Measurements from ENCODE around the gene SLC9C2. TPM values are rescaled to one million over a fixed set of nuclear protein-coding genes. Genes with fewer than 3 reads are reported as not detected.
"Not testable (repeated sequence)": the region's sequence is repeated elsewhere in the genome, so short reads cannot be mapped to it uniquely, and the experiment has no call there.

Gene SLC9C2
- total RNA-seq, 1 donor from 2014 or later, result 0.26 TPM

- ATAC-seq, result no peak
- no peak for TF ChIP-seq CTCF (IDR thresholded peaks at IDR 0.05)
- no peak overlapping the region for H3K4me3 ChIP-seq
- no peaks in the 10 kb centered on the region for H3K36me3 ChIP-seq
- no peak for DNase-seq
- no peaks in the 10 kb centered on the region for H3K4me1 ChIP-seq
- peaks cover 7% of the 10 kb centered on the region for H3K9me3 ChIP-seq
- no peaks in the 10 kb centered on the region for H3K27me3 ChIP-seq
- no peak overlapping the region for H3K27ac ChIP-seq
- intact Hi-C loops (cut with DNase I), result no loop called here
These were observed 34.4 kb downstream of the SLC9C2 start for GRCh38 chr1:173568483-173568882.

GRCh38 chr1:173563846-173564245 is 39.0 kb downstream of the SLC9C2 start:
- DNase-seq; H3K27me3 ChIP-seq; H3K9me3 ChIP-seq; H3K4me1 ChIP-seq; H3K4me3 ChIP-seq; H3K36me3 ChIP-seq; H3K27ac ChIP-seq; ATAC-seq; intact Hi-C loops (cut with DNase I): not testable (repeated sequence)

GRCh38 chr1:173562813-173563212 is 40.1 kb downstream of the SLC9C2 start:
- peaks cover 7% of the 10 kb centered on the region for H3K9me3 ChIP-seq
- TF ChIP-seq CTCF (IDR thresholded peaks at IDR 0.05), result no peak
- no peak overlapping the region for H3K4me3 ChIP-seq
- DNase-seq (no peak), ATAC-seq (no peak)
- intact Hi-C loops (cut with DNase I), result no loop called here
- H3K36me3 ChIP-seq, result no peaks in the 10 kb centered on the region
- H3K4me1 ChIP-seq, result no peaks in the 10 kb centered on the region
- no peak overlapping the region for H3K27ac ChIP-seq
- no peaks in the 10 kb centered on the region for H3K27me3 ChIP-seq

- H3K27me3 ChIP-seq, result no peaks in the 10 kb centered on the region
These were observed 41.6 kb downstream of the SLC9C2 start for GRCh38 chr1:173561263-173561662.

GRCh38 chr1:173560285-173560880 is 42.5 kb downstream of the SLC9C2 start:
- no peaks in the 10 kb centered on the region for H3K4me1 ChIP-seq
- intact Hi-C loops (cut with DNase I), result no loop called here
- H3K9me3 ChIP-seq, result no peaks in the 10 kb centered on the region
- H3K27ac ChIP-seq, result no peak overlapping the region
- TF ChIP-seq CTCF (IDR thresholded peaks at IDR 0.05), result no peak
- DNase-seq (no peak), ATAC-seq (no peak)
- no peak overlapping the region for H3K4me3 ChIP-seq
- no peaks in the 10 kb centered on the region for H3K36me3 ChIP-seq
- H3K27me3 ChIP-seq, result no peaks in the 10 kb centered on the region

More at GRCh38 chr1:173561263-173561662, 41.6 kb downstream of the SLC9C2 start:
- Histone ChIP-seq H3K9me3 (no peaks in the 10 kb centered on the region), H3K36me3 (no peaks in the 10 kb centered on the region), H3K4me1 (no peaks in the 10 kb centered on the region), H3K4me3 (no peak overlapping the region), H3K27ac (no peak overlapping the region)
- ATAC-seq (no peak), DNase-seq (no peak)
- no peak for TF ChIP-seq CTCF (IDR thresholded peaks at IDR 0.05)
- intact Hi-C loops (cut with DNase I), result no loop called here

GRCh38 chr1:173555651-173556305 is 47.1 kb downstream of the SLC9C2 start:
- intact Hi-C loops (cut with DNase I), result no loop called here
- Histone ChIP-seq H3K4me1 (no peaks in the 10 kb centered on the region), H3K27me3 (no peaks in the 10 kb centered on the region), H3K36me3 (no peaks in the 10 kb centered on the region), H3K27ac (no peak overlapping the region), H3K4me3 (no peak overlapping the region), H3K9me3 (no peaks in the 10 kb centered on the region)
- no peak for ATAC-seq
- DNase-seq, result no peak
- no peak for TF ChIP-seq CTCF (IDR thresholded peaks at IDR 0.05)
